BE2C (cell line): ENCODE data around the gene SYK.
"Not testable (repeated sequence)": the region's sequence is repeated elsewhere in the genome, so short reads cannot be mapped to it uniquely, and the experiment has no call there.

Experiments used
- DNase-seq: peaks from one replicate; pipeline ENCODE4 v3.0.0-alpha.2; 2020
- H3K27me3 ChIP-seq: fragments of 250-450 bp; sonication (Bioruptor Pico); 2 replicates; pipeline ENCODE4 v1.5.1; 2020; ENCODE audit warnings: mild to moderate bottlenecking
- H3K36me3 ChIP-seq: fragments of 250-450 bp; sonication (Bioruptor Pico); 2 replicates; pipeline ENCODE4 v1.5.1; 2020; ENCODE audit warnings: mild to moderate bottlenecking
- H3K4me1 ChIP-seq: fragments of 250-450 bp; sonication (Bioruptor Pico); 2 replicates; pipeline ENCODE4 v1.5.1; 2020
- H3K4me3 ChIP-seq: 2 replicates; pipeline ENCODE4 v1.5.1; 2011; ENCODE audit warnings: low read depth, low read length
- H3K9me3 ChIP-seq: fragments of 250-450 bp; sonication (Bioruptor Pico); 2 replicates; pipeline ENCODE4 v1.5.1; 2020
- CTCF ChIP-seq: IDR thresholded peaks from 2 replicates; pipeline ENCODE4 v1.5.1; 2012; ENCODE audit warnings: mild to moderate bottlenecking, low read depth, low read length

Gene SYK

GRCh38 chr9:90816690-90817089 lies 15.1 kb downstream of the SYK start:
- TF ChIP-seq CTCF, result no peak
- no peak for DNase-seq
- Histone ChIP-seq H3K27me3 (no peaks in the 10 kb centered on the region), H3K36me3 (no peaks in the 10 kb centered on the region), H3K9me3 (no peaks in the 10 kb centered on the region), H3K4me1 (no peaks in the 10 kb centered on the region), H3K4me3 (no peak overlapping the region)

GRCh38 chr9:90818279-90818678 lies 16.7 kb downstream of the SYK start:
- H3K4me1 ChIP-seq, result no peaks in the 10 kb centered on the region
- no peaks in the 10 kb centered on the region for H3K9me3 ChIP-seq
- H3K4me3 ChIP-seq, result no peak overlapping the region
- no peak for TF ChIP-seq CTCF
- no peak for DNase-seq
- H3K27me3 ChIP-seq, result no peaks in the 10 kb centered on the region; the same call in 1 of the 2 replicates
- no peaks in the 10 kb centered on the region for H3K36me3 ChIP-seq

- H3K4me1 ChIP-seq, H3K36me3 ChIP-seq, H3K4me3 ChIP-seq, H3K9me3 ChIP-seq, DNase-seq, H3K27me3 ChIP-seq: not testable (repeated sequence)
These were observed 18.8 kb downstream of the SYK start for GRCh38 chr9:90820406-90820805.

- H3K36me3 ChIP-seq, H3K4me1 ChIP-seq, H3K4me3 ChIP-seq, DNase-seq, H3K9me3 ChIP-seq, H3K27me3 ChIP-seq: not testable (repeated sequence)
These were observed 19.6 kb downstream of the SYK start for GRCh38 chr9:90821236-90821635.

DNA sequence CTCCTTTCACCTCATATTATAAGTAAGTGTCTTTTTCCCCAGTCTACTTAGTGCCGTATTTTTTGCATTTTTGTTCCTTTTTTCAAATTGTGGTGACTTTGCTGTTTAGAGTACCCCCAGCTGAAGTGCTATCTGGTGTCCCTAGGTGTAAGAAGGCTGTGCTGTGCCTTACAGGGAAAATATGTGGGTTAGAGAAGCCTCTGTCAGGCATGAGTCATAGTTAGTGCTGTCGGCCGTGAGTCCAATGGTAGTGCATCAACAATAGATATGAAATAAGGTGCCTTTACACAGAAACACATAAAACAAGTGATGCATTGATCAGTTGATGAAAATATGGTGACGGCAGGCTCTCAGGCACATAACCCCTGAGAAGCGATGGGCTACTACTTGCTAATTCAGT lies 20.1 kb downstream of the SYK start:
- no peaks in the 10 kb centered on the region for H3K36me3 ChIP-seq
- TF ChIP-seq CTCF, result no peak
- H3K4me3 ChIP-seq, result no peak overlapping the region
- H3K9me3 ChIP-seq, result no peaks in the 10 kb centered on the region
- H3K4me1 ChIP-seq, result no peaks in the 10 kb centered on the region
- DNase-seq, result no peak
- no peaks in the 10 kb centered on the region; the same call in 1 of the 2 replicates for H3K27me3 ChIP-seq

- DNase-seq, result no peak
- no peaks in the 10 kb centered on the region for H3K36me3 ChIP-seq
- TF ChIP-seq CTCF, result no peak
- H3K27me3 ChIP-seq, result peaks cover 6% of the 10 kb centered on the region
- no peaks in the 10 kb centered on the region for H3K4me1 ChIP-seq
- H3K9me3 ChIP-seq, result no peaks in the 10 kb centered on the region
- H3K4me3 ChIP-seq, result no peak overlapping the region
These were observed 21.2 kb downstream of the SYK start for GRCh38 chr9:90822866-90823265.

DNA sequence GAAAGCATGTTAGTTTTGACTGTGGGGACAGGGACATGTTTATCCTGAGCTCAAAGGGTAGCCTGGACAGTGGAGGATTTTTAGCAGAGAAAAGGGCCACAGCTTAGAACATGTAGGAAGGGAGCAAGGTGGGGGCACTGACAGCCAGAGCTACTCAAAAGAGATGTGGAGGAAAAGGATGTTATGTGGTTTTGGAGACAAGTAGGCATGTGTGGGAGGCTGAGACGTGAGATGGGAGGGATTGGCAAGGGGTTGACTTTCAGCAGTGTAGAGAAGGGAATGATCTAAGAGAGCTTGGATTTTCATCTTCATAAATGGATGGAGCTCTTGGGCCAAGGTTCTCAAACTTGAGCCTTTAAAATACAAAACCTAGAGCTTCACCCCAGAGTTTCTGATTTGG lies 24.0 kb downstream of the SYK start:
- Histone ChIP-seq H3K27me3 (peaks cover 10% of the 10 kb centered on the region), H3K36me3 (no peaks in the 10 kb centered on the region), H3K4me3 (no peak overlapping the region), H3K4me1 (no peaks in the 10 kb centered on the region), H3K9me3 (no peaks in the 10 kb centered on the region)
- no peak for DNase-seq
- no peak for TF ChIP-seq CTCF
